HepG2 (cell line): Measurements from ENCODE around the gene DERL2. TPM values are rescaled to one million over a fixed set of nuclear protein-coding genes. Genes with fewer than 3 reads are reported as not detected.

Source experiments
- ATAC-seq: fragments of 200-7000 bp; cut with Tn5 transposase; 3 replicates; pipeline ENCODE4 v1.9.1; 2020; ENCODE audit warnings: mild to moderate bottlenecking, moderate library complexity
- BruUV-seq: library from RNA; stranded (reverse); fragments of 400-500 nt; replicated peaks from 2 replicates; lab custom pipeline; 2021; lab: Mats Ljungman, UMichigan
- CTCF ChIA-PET: fragments of 300-600 bp; formaldehyde crosslinking; extraction: SDS; loops from one replicate; lab custom pipeline; 2021; ENCODE audit warnings: low total read pairs, inconsistent platforms, low intra/inter-chr PET ratio; lab: Yijun Ruan, JAX
- POLR2A ChIA-PET: fragments of 350-600 bp; sonication (Branson Sonifier 250); formaldehyde crosslinking; loops from one replicate; lab custom pipeline; 2020; ENCODE audit warnings: antibody characterized with exemption, inconsistent platforms; lab: Yijun Ruan, JAX
- DNase-seq: peaks from one replicate; pipeline ENCODE4 v3.0.0-alpha.2; 2015; ENCODE audit warnings: low spot score
- FAIRE-seq: peaks from 3 replicates; lab custom pipeline; 2011; peaks lifted over from hg19 to GRCh38; lab: Jason Lieb, UNC
- H2AFZ ChIP-seq: one replicate; pipeline ENCODE4 v1.6.1; 2011; ENCODE audit warnings: low read length, inconsistent platforms
- H3K27ac ChIP-seq: fragments of 300-600 bp; 3 replicates; pipeline ENCODE4 v1.8.0; 2011; ENCODE audit warnings: mixed run types, mild to moderate bottlenecking, mixed read lengths, low read length, inconsistent platforms; ENCODE audit not compliant: insufficient read depth; ENCODE audit errors: extremely low read length
- H3K27me3 ChIP-seq, 2 experiments: fragments of 200-600 bp in 1 of 2; 2 replicates in 1 of 2; 3 replicates in 1 of 2; pipeline versions ENCODE4 v1.6.0 to v1.8.0; 2011; ENCODE audit warnings: low read length in 2 of 2, mild to moderate bottlenecking in 2 of 2, moderate library complexity in 2 of 2, inconsistent platforms in 1 of 2; ENCODE audit not compliant: insufficient read depth in 2 of 2, control insufficient read depth in 1 of 2
- H3K36me3 ChIP-seq, 2 experiments: fragments of 200-600 bp in 1 of 2; replicated peaks in 1 of 2; 2 replicates in 1 of 2; 3 replicates in 1 of 2; pipeline versions ENCODE4 v1.5.1 to v1.8.0; 2011; ENCODE audit warnings: low read length in 2 of 2, inconsistent platforms in 1 of 2; ENCODE audit not compliant: insufficient read depth in 2 of 2, control insufficient read depth in 1 of 2
- H3K4me1 ChIP-seq: 2 replicates; pipeline ENCODE4 v1.5.1; 2012; ENCODE audit warnings: low read length, inconsistent platforms; ENCODE audit not compliant: insufficient read depth
- H3K4me2 ChIP-seq: 2 replicates; pipeline ENCODE4 v1.6.0; 2011; ENCODE audit warnings: low read depth, low read length, inconsistent platforms
- H3K4me3 ChIP-seq, 3 experiments: fragments of 200-600 bp in 1 of 3; sonication (generic), shearing (Covaris generic) in 1 of 3; replicated peaks in 1 of 3; 2 replicates each; pipeline ENCODE4 v1.5.1; 2011 to 2016; ENCODE audit warnings: low read length in 3 of 3, inconsistent platforms in 2 of 3, low read depth in 2 of 3, mild to moderate bottlenecking in 2 of 3, control low read depth in 1 of 3, mixed read lengths in 1 of 3; ENCODE audit not compliant: insufficient read depth in 1 of 3
- H3K79me2 ChIP-seq: one replicate; pipeline ENCODE4 v1.6.1; 2011; ENCODE audit warnings: low read length, inconsistent platforms; ENCODE audit not compliant: insufficient read depth
- H3K9ac ChIP-seq: 2 replicates; pipeline ENCODE4 v1.6.0; 2011; ENCODE audit warnings: mild to moderate bottlenecking, low read depth, low read length, inconsistent platforms; ENCODE audit not compliant: insufficient read depth
- H3K9me3 ChIP-seq: 2 replicates; pipeline ENCODE4 v1.5.1; 2012; ENCODE audit warnings: mild to moderate bottlenecking, low read length
- H4K20me1 ChIP-seq: 2 replicates; pipeline ENCODE4 v1.6.0; 2011; ENCODE audit warnings: inconsistent platforms, mild to moderate bottlenecking, low read length, moderate library complexity; ENCODE audit not compliant: insufficient read depth
- AGO2 ChIP-seq: fragments of 200-400 bp; formaldehyde crosslinking; optimal IDR thresholded peaks from 2 replicates; pipeline ENCODE3; 2017; ENCODE audit warnings: mild to moderate bottlenecking, low read depth, low read length, moderate library complexity
- ARNT2 ChIP-seq: sonication (generic); formaldehyde crosslinking; IDR thresholded peaks from 2 replicates; pipeline ENCODE4 v1.8.0; 2022; ENCODE audit warnings: mild to moderate bottlenecking, low read depth, missing genetic modification reagents, moderate library complexity
- ATF6 ChIP-seq: sonication (generic); formaldehyde crosslinking; conservative IDR thresholded peaks from 2 replicates; pipeline ENCODE4 v1.4.0; 2020; ENCODE audit warnings: missing genetic modification reagents
- CBX1 ChIP-seq: IDR thresholded peaks from one replicate; pipeline ENCODE4 v1.6.1; 2016; ENCODE audit warnings: antibody characterized with exemption, low read depth
- ELK4 ChIP-seq: sonication (generic); formaldehyde crosslinking; IDR thresholded peaks from 2 replicates; pipeline ENCODE4 v1.9.0; 2021; ENCODE audit warnings: missing genetic modification reagents, borderline replicate concordance
- HNF1A ChIP-seq, 2 experiments: sonication (generic) in 1 of 2; formaldehyde crosslinking in 1 of 2; IDR thresholded peaks; 2 replicates each; pipeline versions ENCODE4 v1.4.0 to v1.6.1; 2016 to 2020; ENCODE audit warnings: borderline replicate concordance in 1 of 2, low read depth in 1 of 2, mild to moderate bottlenecking in 1 of 2, missing genetic modification reagents in 1 of 2
- REL ChIP-seq: sonication (generic); formaldehyde crosslinking; conservative IDR thresholded peaks from 2 replicates; pipeline ENCODE4 v1.8.0; 2022; ENCODE audit warnings: mild to moderate bottlenecking, missing genetic modification reagents, moderate library complexity
- SALL1 ChIP-seq: sonication (generic); formaldehyde crosslinking; IDR thresholded peaks from 2 replicates; pipeline ENCODE4 v1.8.0; 2022; ENCODE audit warnings: mild to moderate bottlenecking, missing genetic modification reagents
- STAT5B ChIP-seq: sonication (generic); formaldehyde crosslinking; IDR thresholded peaks from 2 replicates; pipeline ENCODE4 v1.4.0; 2020; ENCODE audit warnings: missing genetic modification reagents
- ZNF180 ChIP-seq: sonication (generic); formaldehyde crosslinking; IDR thresholded peaks from 2 replicates; pipeline ENCODE4 v1.4.0; 2020; ENCODE audit warnings: low read depth, missing genetic modification reagents, borderline replicate concordance
- ZNF20 ChIP-seq: sonication (generic); formaldehyde crosslinking; IDR thresholded peaks from 2 replicates; pipeline ENCODE4 v1.4.0; 2020; ENCODE audit warnings: mild to moderate bottlenecking, moderate library complexity, missing genetic modification reagents
- ZNF225 ChIP-seq: sonication (generic); formaldehyde crosslinking; IDR thresholded peaks from 2 replicates; pipeline ENCODE4 v1.4.0; 2020; ENCODE audit warnings: mild to moderate bottlenecking, missing genetic modification reagents
- ZNF414 ChIP-seq: sonication (generic); formaldehyde crosslinking; IDR thresholded peaks from 2 replicates; pipeline ENCODE4 v1.5.0; 2020; ENCODE audit warnings: missing genetic modification reagents
- ZNF75D ChIP-seq: sonication (generic); formaldehyde crosslinking; IDR thresholded peaks from 2 replicates; pipeline ENCODE4 v1.8.1; 2023; ENCODE audit warnings: missing genetic modification reagents, mild to moderate bottlenecking, borderline replicate concordance
- ZNF782 ChIP-seq: sonication (generic); formaldehyde crosslinking; IDR thresholded peaks from 2 replicates; pipeline ENCODE4 v1.4.0; 2020; ENCODE audit warnings: missing genetic modification reagents, mild to moderate bottlenecking, borderline replicate concordance
- WGBS: methylation state at CpG from one replicate; pipeline ENCODE4 v1.1.6; 2017; ENCODE audit warnings: low lambda C conversion rate; 5-methylcytosine and 5-hydroxymethylcytosine counted together
- in situ Hi-C: cut with HindIII; loops from 2 replicates; pipeline ENCODE4 v1.10.0; 2017; ENCODE audit warnings: low pct_unique_long_range_greater_than_20kb; ENCODE audit not compliant: extremely low pct_ligation_motif_present
- intact Hi-C: fragments of 100-400 bp; cut with micrococcal nuclease; formaldehyde crosslinking; loops from one replicate; pipeline ENCODE4 v1.10.0; 2022; ENCODE audit not compliant: unreplicated experiment
- polyA plus RNA-seq, 8 experiments: library from polyadenylated mRNA; depleted of rRNA in 3 of 8; stranded (reverse) in 7 of 8; unstranded in 1 of 8; fragments of >200 nt; fragmentation: Illumina TruSeq in 4 of 8; extraction: Trizol in 4 of 8; gene quantifications; 2 replicates each; pipeline versions ENCODE4 v1.2.1 to v1.2.3, GENCODE V29; 2011 to 2016; ENCODE audit warnings: low read depth in 4 of 8, missing spikeins in 1 of 8, mixed read lengths in 1 of 8; ENCODE audit not compliant: insufficient read depth in 1 of 8
- total RNA-seq, 5 experiments: library from RNA; depleted of rRNA; stranded (reverse); fragments of >200 nt; fragmentation: Illumina TruSeq; extraction: Trizol; gene quantifications; 2 replicates each; pipeline ENCODE4 v1.2.3, GENCODE V29; 2016; ENCODE audit warnings: low read depth in 1 of 5

Gene DERL2
- total and polyA plus RNA-seq, 2 of the 13 experiments (the other 11 are each of a cell fraction or from before 2014, with no cell fraction given): 59.3 to 65.2 TPM

DNA sequence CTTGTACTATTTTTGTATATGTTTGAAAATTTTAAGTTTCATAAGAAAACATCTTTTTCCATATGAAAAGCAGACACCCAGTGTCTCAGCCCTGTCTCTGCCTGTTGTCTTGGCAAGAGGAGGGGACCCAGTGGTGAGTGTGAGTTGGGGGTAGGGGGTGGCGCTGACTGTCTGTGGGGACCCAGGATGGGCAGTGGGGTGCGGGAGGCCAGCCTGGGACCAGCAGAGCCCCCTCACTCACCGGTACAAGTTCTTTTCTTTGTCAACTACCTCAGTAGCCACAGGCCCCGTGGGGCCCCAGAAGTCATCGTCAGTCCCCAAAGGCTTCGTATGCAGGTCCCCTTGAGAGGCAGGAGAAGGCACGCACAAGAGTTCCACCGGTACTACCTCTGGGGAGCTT is 46.6 kb upstream of the DERL2 start:
- no peak overlapping the region for H2AFZ ChIP-seq
- H3K27me3 ChIP-seq: peaks cover 1 to 18% of the 10 kb centered on the region in 2 experiments; a peak in 3 of 5 replicates
- no peaks in the 10 kb centered on the region for H3K36me3 ChIP-seq
- H3K4me3 ChIP-seq: no peak overlapping the region
- no peak overlapping the region for H3K9ac ChIP-seq
- H3K4me1 ChIP-seq: no peaks in the 10 kb centered on the region
- H3K79me2 ChIP-seq: no peaks in the 10 kb centered on the region
- in situ Hi-C loops: no loop called here
- ATAC-seq (no peak), DNase-seq (no peak), FAIRE-seq (no peak)
- intact Hi-C loops: no loop called here
- ChIA-PET CTCF (no interaction called here), POLR2A (no interaction called here)
- no peaks in the 10 kb centered on the region for H4K20me1 ChIP-seq
- BruUV-seq: no TSS peak
- H3K9me3 ChIP-seq: no peaks in the 10 kb centered on the region
- TF ChIP-seq ARNT2 (CRISPR knock-in tag): no peak
- no peak for TF ChIP-seq HNF1A (IDR thresholded peaks at IDR 0.05; ENCODE audit: low read depth)
- no peak for TF ChIP-seq HNF1A (CRISPR knock-in tag; IDR thresholded peaks at IDR 0.05; ENCODE audit: borderline replicate concordance)
- no peak for TF ChIP-seq CBX1
- no peak for TF ChIP-seq ZNF180 (CRISPR knock-in tag)
- TF ChIP-seq AGO2: no peak
- TF ChIP-seq ELK4 (CRISPR knock-in tag): no peak
- no peak for TF ChIP-seq ZNF225 (CRISPR knock-in tag)
- TF ChIP-seq ATF6 (CRISPR knock-in tag): no peak
- no peak for TF ChIP-seq ZNF75D
- no peak for TF ChIP-seq REL (CRISPR knock-in tag)
- TF ChIP-seq ZNF414: no peak
- TF ChIP-seq SALL1 (CRISPR knock-in tag): no peak
- TF ChIP-seq ZNF782 (CRISPR knock-in tag): no peak
- no peak for TF ChIP-seq STAT5B
- TF ChIP-seq ZNF20: no peak
- no peak overlapping the region for H3K27ac ChIP-seq
- 80% methylated on average over 1 of the region's 8 CpGs for WGBS
- H3K4me2 ChIP-seq: no peak overlapping the region
